Gastroesophageal sphincter (tissue), 3 donors: ENCODE measurements around the gene LRP6.

ENCODE experiments used
- EP300 ChIP-seq: sonication (generic); formaldehyde crosslinking; IDR thresholded peaks from one replicate; pipeline ENCODE4 v1.6.1; 2017; ENCODE audit warnings: antibody characterized with exemption, mild to moderate bottlenecking
- POLR2A ChIP-seq, 2 donors: fragments of 450-650 bp; IDR thresholded peaks; one replicate each; pipeline ENCODE4 v1.6.1; 2017; ENCODE audit warnings: antibody characterized with exemption in 2 of 2, mild to moderate bottlenecking in 2 of 2, moderate library complexity in 1 of 2
- POLR2AphosphoS5 ChIP-seq: sonication (generic); formaldehyde crosslinking; IDR thresholded peaks from one replicate; pipeline ENCODE4 v1.6.1; 2017; ENCODE audit warnings: antibody characterized with exemption
- TF ChIP-seq, protein P1 (sequence below), 4 experiments: fragments of 200-600 bp in 2 of 4; fragments of 450-650 bp in 2 of 4; sonication (generic) in 1 of 4; IDR thresholded peaks; one replicate each; pipeline ENCODE4 v1.5.1; 2017 to 2019; ENCODE audit warnings: antibody characterized with exemption in 4 of 4, mild to moderate bottlenecking in 2 of 4, moderate library complexity in 2 of 4

GRCh38 chr12:12266873-12267741, at the start of gene LRP6:
- TF ChIP-seq, protein P1, sequence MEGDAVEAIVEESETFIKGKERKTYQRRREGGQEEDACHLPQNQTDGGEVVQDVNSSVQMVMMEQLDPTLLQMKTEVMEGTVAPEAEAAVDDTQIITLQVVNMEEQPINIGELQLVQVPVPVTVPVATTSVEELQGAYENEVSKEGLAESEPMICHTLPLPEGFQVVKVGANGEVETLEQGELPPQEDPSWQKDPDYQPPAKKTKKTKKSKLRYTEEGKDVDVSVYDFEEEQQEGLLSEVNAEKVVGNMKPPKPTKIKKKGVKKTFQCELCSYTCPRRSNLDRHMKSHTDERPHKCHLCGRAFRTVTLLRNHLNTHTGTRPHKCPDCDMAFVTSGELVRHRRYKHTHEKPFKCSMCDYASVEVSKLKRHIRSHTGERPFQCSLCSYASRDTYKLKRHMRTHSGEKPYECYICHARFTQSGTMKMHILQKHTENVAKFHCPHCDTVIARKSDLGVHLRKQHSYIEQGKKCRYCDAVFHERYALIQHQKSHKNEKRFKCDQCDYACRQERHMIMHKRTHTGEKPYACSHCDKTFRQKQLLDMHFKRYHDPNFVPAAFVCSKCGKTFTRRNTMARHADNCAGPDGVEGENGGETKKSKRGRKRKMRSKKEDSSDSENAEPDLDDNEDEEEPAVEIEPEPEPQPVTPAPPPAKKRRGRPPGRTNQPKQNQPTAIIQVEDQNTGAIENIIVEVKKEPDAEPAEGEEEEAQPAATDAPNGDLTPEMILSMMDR (IDR thresholded peaks at IDR 0.05): peak in 3 of 4 experiments; percentile 12 to 39 (median 21)
- TF ChIP-seq POLR2A (IDR thresholded peaks at IDR 0.05): peak; percentile 58 to 67
- TF ChIP-seq EP300: no peak
- peak; percentile 70 for TF ChIP-seq POLR2AphosphoS5
